ELR (cell line): ENCODE data around the gene DOLK.
A peak's percentile ranks its signal among the peaks of the same experiment; 100 is the strongest.
"Not testable (repeated sequence)": the region's sequence is repeated elsewhere in the genome, so short reads cannot be mapped to it uniquely, and the experiment has no call there.

Source experiments
- DNase-seq: peaks from one replicate; pipeline ENCODE4 v3.0.0-alpha.2; 2015; ENCODE audit warnings: low read depth

Gene DOLK

DNA sequence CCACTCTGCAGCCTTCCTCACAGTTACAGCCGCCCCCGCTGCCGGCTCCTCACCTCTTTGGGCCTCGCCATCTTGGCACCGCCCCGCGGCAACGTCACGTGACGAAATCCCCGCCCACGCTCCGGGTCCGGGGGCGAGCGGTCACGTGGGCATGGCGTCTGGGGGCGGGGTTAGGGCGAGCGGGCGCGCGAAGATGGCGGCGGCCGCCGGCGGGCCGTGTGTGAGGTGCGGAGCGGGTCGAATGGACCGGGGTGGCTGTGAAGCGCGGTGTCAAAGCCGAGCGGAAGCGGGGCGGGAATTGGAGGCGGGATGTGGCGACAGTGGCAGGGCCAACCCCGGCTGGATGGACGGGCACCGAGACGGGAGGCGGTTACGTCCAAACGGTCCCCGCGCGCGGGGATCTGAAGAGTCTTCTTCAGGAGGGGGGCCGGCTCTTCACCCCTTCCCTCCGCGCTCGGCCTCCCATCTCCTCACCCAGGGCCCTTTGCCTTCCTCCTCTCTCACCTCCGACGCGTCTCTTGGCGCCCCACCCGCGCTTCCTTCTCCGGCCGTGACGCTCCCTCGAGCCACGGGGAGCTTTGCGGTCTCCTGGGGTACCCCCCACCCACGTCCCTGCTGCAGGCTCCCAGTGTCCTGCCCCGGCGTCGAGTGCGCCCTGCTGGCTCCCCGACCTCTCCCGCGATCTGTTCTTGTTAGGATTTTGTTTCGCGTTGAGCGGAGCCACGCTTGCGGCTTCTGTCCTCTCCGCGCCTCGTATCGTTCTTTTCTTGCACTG, at the start of gene DOLK, which contains the start of gene NUP188:
Gene DOLK (minus strand): TSS at position 77 of the 775 bp plus-strand sequence. CDS start 300 bp downstream, outside the sequence.
Gene NUP188 (plus strand): TSS at position 173 of the 775 bp plus-strand sequence. CDS start 21 bp downstream, at position 194.
- DNase-seq, result peak; percentile 96

DNA sequence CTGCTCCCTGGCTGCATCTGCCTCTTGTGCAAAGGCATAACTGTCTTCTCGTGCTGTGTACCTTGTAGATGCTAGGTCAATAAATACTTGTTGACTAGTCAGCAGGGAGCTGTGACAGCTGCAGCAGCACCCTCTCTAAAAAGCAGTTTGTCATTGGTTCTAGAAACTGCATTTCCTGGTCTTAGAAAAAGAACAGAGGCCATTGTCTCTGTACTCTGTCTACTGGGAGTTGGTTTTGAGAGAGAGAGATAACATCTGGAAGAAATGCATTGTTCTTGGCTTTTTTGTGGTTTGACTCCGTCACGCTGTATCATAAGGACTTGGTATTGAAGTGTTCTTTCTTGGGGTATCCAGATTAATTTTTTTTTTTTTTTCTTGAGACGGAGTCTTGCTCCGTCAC, 48.4 kb upstream of the DOLK start:
- no peak for DNase-seq

DNA sequence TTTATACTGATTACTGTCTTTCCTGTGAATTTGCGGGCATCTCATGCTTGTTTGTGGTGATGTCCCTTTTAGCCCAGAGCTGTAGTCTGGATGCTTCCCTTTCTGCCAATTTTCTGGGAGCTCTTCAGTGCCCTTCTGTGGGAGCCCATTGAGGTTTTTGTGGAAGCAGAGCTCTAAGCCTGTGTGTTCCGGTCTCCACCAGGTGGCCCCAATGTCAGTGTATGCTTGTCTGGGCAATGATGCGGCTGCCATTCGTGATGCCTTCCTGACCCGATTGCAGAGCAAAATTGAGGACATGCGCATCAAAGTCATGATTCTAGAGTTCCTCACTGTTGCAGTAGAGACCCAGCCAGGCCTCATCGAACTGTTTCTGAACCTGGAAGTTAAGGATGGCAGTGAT, 45.6 kb upstream of the DOLK start:
- peak; percentile 35 for DNase-seq

DNA sequence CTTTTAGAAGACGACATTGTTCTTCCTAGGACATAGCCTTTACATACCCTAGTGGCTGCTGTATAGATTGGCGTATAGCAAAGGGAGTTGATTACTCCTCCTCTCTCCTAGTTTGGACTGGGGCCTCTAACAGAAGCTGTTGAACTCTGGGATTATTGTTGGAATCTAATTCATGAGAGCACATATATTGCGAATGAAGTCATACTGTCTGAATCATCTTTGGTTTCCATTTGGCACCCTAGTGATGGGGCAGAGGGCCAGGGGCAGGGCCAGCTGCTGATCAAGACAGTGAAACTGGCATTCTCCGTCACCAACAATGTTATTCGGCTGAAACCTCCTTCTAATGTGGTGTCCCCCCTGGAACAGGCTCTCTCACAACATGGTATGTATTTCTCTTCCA, 40.4 kb upstream of the DOLK start:
- peak; percentile 92 for DNase-seq

DNA sequence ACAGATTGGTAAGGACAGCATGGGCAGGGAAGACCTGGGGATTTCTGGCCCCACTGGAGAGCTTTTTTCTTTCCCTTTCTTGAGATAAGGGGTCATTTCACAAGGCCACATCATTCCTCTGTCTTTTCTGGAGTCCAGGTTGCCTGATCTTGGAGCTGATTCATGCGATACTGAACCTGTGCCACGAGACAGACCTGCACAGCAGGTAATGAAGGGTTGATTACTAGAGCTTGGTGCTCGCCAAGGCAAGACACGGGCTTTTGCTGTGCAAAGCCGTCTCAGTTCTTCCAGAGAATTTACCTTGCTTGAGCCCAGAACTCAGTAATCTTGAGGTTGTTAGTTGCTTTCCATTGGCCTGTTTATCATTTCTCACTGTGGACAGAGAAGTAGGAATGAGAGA, 39.3 kb upstream of the DOLK start:
- no peak for DNase-seq

DNA sequence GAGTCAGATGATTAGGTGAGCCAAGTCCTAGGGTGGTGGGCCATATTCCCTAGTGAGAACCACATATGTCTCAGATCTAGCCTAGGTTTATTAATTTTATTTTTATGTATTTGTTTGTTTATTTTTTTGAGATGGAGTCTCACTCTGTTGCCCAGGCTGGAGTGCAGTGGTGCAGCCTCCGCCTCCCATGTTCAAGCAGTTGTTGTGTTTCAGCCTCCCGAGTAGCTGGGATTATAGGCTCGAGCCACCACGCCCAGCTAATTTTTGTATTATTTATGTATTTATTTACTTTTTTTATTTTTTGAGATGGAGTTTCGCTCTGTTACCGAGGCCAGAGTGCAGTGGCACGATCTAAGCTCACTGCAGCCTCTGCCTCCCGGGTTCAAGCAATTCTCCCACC, 36.1 kb upstream of the DOLK start:
- no peak for DNase-seq

DNA sequence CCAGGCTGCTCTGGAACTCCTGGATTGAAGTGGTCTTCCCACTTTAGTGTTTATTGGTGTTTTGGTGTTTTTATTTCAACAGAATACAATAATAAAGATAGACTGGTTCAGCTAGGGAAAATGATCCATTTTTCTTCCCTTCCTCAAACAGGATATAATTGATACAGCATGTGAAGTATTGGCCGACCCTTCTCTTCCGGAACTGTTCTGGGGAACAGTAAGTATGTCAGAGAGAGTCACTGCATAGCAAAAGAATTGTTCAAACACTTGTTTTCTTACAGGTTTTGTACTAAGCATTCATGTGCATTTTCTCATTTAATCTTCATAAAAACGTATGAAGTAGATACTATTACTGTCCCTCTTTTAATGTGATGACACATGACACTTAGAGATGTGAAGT, 31.7 kb upstream of the DOLK start:
- no peak for DNase-seq

DNA sequence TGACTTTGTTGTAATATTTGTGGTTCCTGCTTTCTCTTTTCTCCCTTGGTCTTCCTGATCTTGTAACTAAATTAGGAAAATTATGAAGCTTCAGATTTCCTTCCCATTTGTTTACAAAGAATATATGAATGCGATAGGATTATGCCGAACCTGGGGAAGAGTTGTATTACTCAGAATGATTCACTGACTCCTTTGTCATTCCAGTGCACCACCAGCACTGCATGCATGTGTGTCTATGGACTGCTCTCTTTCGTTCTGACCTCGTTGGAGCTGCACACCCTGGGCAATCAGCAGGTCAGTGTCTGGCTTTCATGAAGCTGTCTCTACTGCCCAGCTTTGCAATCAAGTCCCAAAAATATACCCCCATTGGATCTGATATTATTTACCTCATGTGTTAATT, 25.6 kb upstream of the DOLK start:
- DNase-seq, result peak; percentile 91

DNA sequence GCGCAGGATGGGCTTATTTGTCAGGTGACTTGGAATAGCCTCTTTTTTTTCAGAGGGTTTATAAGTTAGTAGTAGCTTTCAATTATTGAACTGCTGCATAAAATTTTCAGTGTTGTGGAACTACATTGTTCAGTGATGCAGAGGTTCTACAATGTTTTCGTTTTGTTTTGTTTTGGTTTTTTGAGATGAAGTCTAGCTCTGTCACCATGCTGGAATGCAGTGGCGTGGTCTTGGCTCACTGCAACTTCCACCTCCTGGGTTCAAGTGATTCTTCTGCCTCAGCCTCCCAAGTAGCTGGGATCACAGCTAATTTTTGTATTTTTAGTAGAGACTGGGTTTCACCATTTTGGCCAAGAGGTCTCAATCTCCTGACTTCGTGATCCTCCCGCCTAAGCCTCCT, 22.1 kb upstream of the DOLK start:
- peak; percentile 31 for DNase-seq

DNA sequence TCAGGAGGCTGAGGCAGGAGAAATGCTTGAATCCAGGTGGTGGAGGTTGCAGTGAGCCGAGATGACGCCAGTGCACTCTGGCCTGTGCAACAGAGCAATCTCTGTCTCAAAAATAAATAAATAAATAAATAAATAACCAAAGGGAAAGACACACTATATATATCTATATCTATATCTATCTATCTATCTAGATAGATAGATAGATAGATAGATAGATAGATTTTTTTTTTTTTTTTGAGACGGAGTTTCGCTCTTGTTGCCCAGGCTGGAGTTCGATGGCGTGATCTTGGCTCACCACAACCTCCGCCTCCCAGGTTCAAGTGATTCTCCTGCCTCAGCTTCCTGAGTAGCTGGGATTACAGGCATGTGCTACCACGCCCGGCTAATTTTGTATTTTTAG, 14.0 kb upstream of the DOLK start:
- DNase-seq, result not testable (repeated sequence)

DNA sequence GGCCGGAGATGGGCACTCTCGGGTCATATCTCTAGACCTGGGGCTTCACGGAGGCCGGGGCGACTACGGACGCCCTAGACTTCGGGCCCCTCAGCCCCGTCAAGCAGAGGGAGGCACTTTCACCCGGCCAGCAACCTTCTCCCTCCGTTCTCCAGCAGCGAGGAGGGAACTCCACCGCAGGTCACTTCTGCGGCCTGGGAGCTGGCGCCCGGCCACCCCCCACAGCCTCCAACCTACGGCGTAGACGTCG, 201 bp downstream of the DOLK start:
- DNase-seq, result no peak

DNA sequence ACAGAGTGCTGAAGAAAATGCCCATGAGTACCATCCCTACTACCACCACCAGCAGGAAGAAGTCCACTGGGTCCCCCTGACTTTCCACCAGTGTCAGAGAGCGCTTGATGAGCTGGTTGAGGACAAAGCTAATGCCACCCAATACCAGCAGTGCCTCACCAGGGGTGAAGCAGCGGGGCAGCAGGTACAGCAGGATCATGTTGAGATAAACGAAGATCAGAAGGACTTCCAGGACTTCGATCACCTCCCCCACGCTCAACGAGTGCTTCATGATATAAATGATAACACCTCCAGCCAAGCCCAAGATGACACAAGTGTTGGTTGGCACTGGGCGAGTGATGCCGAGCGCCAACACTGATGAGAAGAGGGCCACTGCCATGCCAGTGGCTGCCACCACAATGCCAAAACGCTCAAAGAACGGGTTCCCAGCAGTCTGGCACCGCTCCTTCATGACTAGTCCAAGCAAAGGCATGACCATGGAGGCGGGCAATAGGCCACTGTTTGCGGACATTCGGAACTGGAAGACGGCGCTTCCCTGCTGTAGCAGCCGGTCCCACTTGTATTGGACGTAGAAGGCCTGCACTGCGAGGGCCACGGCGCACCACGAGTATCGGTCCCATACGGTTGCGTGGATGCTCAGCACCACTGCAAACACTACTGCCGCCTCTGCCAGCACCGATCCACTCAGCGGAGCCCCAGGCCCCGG, 679 bp downstream of the DOLK start:
- DNase-seq, result peak; percentile 36

DNA sequence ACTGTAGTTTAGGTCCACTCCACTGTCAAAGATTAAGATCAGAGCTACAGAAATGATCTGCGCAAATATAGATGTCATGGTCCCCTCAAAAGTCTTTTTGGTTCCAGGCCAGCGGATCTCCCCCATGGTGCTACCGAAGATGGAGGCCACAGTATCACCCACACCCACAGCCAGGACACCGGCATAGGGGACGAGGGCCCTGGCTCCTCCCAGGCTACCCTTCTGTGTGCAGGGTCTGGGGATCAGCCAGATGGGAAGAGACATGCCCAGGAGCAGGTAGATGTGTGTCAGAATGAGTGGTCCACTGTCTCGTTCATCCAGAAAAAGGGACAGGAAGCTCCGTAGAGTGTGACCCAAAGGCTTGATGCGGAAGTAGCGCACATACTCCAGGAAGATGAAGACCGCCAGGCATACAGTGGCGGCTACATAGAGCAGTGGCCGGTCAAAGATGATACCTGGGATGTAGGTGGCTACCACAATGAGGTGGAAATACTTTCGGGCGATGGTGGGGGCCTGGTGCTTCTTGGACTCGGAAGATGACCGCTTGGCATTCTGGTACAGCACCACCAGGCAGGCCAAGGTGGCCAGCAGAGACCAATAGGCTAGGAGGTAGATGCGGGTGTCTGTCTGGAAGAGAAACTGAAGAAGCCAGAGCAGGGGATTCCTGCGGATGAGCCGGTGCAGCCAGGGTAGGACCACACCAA, 1.5 kb downstream of the DOLK start:
- no peak for DNase-seq

DNA sequence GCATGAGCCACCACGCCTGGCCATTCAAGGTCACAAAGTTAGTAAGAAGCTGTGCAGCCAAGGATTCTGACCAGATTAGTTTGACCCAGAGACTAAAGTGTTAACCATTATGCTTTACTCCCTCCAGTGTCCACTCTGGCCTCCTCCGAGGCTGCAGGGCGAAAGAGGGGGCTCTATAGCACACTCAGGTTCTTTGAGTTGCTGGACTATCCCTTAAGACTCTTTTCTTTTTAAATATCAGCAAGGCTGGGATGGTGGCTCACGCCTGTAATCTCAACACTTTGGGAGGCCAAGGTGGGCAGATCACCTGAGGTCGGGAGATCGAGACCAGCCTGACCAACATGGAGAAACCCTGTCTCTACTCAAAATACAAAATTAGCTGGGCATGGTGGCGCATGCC, 2.4 kb downstream of the DOLK start:
- not testable (repeated sequence) for DNase-seq

DNA sequence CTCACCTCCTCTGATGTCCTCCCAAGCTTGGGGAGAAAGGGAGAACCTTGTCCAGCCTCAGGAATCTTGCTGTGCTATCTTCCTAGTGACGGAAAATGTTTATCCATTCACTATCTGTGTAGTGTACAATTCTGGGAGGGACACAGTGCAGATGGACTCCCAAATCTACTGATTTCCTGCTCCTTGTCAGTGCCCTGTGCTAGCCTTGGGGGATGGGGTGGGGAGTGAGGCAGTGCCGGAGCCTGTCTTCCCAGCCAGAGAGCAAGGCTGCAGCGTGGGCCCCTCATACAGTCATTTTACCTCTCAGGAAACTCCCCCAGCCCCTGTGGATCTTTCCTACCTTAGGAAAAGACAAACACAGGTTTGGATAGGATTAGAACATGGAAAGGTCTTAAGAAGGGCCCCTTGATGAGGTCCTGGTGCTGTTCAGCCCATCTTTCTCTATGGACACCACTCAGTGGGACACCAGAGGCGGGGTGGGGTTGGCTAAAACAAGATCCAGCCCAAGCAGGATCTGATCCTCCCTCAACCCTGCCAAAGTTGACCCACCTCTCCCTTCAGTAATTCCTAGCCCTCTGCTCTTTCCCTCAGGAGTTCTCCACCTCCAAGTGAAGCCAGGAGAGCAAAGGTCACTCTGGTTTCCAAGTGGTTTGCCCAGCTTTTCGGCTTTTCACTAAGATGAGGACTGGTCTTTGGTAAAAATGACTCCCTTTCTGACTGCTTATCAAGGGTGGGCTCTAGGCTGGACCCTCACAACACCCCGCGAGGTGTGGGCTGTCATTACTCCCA, 3.4 kb downstream of the DOLK start:
- DNase-seq, result no peak

DNA sequence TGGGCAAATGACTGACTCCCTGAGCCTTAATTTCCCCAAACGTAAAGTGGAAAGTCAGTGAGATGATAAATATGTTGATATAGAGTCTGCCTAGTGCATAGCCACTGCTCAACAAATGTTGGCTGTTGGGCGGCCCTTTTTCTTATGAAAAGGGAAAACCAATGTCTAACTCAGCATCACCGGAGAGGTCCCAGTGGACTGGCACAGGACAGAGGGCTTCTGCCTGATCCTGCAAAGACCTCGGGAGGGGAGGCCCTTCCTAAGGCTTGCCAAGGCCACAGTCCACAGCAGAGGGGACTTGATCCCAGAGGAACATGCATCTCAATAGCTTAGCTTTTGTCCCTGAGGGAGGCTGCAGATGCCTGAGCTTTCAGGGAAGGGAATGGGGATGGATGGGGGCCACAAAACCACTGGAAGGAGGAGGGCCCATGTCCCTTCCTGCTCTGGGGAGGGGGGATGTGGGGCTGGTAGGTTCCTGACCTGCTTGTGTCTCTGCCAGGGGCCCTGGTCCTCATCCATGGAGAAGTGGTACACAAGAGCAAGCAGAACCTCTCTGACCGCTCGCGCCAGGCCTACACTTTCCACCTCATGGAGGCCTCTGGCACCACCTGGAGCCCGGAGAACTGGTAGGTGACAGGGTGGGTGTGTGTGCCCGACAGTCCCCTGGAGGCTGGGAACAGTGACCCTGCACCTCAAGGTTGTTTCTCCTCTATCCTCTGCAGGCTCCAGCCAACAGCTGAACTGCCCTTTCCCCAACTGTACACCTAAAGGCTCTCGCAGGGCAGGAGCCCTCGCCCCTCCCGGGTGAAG, 6.3 kb downstream of the DOLK start:
- DNase-seq, result no peak

DNA sequence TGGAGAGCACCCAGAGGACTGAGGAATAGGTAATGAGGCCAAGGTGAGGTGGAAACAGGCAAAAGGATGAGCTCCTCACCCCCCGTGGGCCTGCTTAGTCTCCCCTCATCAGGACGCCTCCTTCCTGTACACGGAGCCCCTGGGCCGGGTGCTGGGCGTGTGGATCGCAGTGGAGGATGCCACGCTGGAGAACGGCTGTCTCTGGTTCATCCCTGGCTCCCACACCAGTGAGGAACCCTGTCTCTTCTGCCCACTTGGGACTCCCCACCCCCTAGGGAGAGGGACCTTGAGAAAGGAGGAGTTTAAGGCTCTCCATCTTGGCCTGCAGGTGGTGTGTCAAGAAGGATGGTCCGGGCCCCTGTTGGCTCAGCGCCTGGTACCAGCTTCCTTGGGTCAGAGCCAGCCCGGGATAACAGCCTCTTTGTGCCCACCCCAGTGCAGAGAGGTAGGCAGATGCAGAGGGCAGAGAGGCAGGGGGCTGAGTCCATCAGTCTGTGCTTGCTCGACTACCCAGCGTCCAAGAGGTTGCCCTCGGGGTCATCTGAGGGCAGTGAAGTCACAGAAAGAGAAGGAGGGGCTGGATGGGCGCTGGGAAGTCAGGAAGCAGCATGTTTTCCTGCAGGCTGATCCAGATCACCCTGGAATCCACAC, 7.0 kb downstream of the DOLK start:
- DNase-seq, result no peak

DNA sequence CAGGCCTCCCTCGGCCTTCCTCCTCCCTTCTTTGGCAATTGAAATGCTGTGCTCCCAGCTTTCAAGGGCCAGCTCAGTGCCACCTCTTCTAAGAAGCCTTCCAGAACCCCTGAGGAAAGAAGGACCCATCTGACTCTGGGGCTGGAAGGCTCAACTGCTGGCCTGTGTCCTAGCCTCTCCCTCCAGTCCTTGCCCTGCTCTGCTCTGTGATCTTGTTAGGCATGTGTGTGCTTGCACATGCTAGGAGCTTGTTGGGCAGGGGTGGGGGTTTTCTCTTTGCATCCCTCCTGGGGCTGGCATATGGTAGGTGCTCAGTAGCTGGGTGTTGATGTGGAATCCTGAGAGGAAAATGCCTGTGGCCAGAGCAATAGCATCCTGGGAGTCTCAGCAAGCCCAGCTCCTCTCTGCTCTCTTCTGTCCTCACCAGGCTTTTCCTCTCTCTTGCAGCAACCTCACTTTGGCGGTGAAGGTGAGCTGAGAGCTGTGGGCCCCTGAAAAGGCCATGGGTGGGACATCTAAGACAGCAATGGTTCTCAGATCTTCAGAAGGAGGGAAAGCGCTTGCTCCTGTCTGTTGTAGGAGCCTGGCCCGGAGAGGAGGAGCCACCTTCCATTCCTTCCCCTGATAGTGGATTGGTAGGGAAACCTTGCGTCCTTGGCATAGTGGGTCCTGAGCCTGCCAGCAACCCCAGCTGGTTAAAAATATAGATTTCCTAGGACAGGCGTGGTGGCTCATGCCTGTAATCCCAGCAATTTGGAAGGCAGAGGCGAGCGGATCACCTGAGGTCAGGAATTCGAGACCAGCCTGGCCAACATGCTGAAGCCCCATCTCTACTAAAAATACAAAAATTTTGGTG, 9.9 kb downstream of the DOLK start:
- no peak for DNase-seq

DNA sequence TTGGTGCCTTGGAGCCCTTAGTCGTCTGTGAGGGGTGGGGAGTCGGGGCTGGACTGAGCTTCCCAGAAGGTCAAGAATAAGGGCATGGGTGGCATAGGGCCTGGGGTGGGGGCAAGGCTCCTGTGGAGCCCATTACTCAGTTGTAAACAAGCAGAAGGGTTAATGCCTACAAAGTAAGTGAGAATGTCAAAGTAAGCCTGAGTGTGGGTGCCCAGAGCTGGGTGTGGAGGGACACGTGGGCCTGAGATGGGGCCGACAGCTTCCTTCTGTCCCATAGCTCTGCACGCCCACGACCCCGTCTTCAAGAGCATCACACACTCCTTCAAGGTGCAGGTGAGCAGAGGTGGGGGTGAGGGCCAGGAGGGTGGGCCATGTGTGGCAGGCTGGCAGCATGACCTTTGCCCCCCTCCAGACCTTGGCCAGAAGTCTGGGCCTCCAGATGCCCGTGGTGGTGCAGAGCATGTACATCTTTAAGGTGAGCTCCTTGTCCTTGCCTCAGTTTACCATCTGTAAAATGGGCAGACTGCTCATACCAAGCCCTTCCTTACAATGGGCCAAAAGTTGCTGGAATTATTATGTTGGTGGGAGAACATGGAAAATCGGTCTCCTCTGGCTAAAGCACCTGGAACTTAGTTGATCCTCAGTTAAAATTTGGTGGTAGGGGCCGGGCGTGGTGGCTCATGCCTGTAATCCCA, 11.1 kb downstream of the DOLK start:
- DNase-seq, result no peak
